ENCODE measurements around the gene DUSP2. TPM values are rescaled to one million over a fixed set of nuclear protein-coding genes. Genes with fewer than 3 reads are reported as not detected.

DUSP2 gene
- total RNA-seq, 1 experiment from 2014 or later = 4.9 TPM

- no peak for TF ChIP-seq CTCF (IDR thresholded peaks at IDR 0.05)
- no peak for TF ChIP-seq SIN3A (IDR thresholded peaks at IDR 0.05; ENCODE audit: borderline replicate concordance, insufficient read depth, low read depth, low read length)
- TF ChIP-seq REST (IDR thresholded peaks at IDR 0.05; ENCODE audit: insufficient read depth in 1 of 2, low read depth in 2 of 2, low read length in 1 of 2) = no peak
- no peak for TF ChIP-seq TCF7L2 (IDR thresholded peaks at IDR 0.05; ENCODE audit: low read depth, low read length)
- no peak for TF ChIP-seq POLR2AphosphoS5 (IDR thresholded peaks at IDR 0.05; ENCODE audit: low read depth, low read length)
- BruUV-seq (replicated peaks) = no TSS peak
- intact Hi-C loops (cut with micrococcal nuclease; ENCODE audit: unreplicated experiment) = no loop called here
Measured at GRCh38 chr2:96156011-96156820, 11.0 kb upstream of the DUSP2 start.

GRCh38 chr2:96154506-96155380 is 9.5 kb upstream of the DUSP2 start:
- TF ChIP-seq TCF7L2 (IDR thresholded peaks at IDR 0.05; ENCODE audit: low read depth, low read length) (no peak), CTCF (IDR thresholded peaks at IDR 0.05) (no peak), REST (IDR thresholded peaks at IDR 0.05; ENCODE audit: insufficient read depth in 1 of 2, low read depth in 2 of 2, low read length in 1 of 2) (no peak), SIN3A (IDR thresholded peaks at IDR 0.05; ENCODE audit: borderline replicate concordance, insufficient read depth, low read depth, low read length) (no peak), POLR2AphosphoS5 (IDR thresholded peaks at IDR 0.05; ENCODE audit: low read depth, low read length) (no peak)
- intact Hi-C loops (cut with micrococcal nuclease; ENCODE audit: unreplicated experiment) = no loop called here
- CTCF ChIA-PET = interaction anchor here (0.7 kb wide), 1 partner anchor 1911 kb away, joined by 12 read pairs; no protein-coding TSS in a partner anchor
- POLR2A ChIA-PET = no interaction called here
- Histone ChIP-seq H3K9me3 (ENCODE audit: control insufficient read depth, insufficient read depth, low read depth, low read length) (no peaks in the 10 kb centered on the region), H3K4me3 (ENCODE audit: low read depth in 2 of 2, low read length in 2 of 2) (no peak overlapping the region), H3K4me1 (ENCODE audit: control insufficient read depth, insufficient read depth, low read length) (no peaks in the 10 kb centered on the region), H3K36me3 (ENCODE audit: control insufficient read depth, insufficient read depth, low read length) (no peaks in the 10 kb centered on the region), H3K27ac (ENCODE audit: low read length) (no peak overlapping the region), H3K27me3 (ENCODE audit: control insufficient read depth, insufficient read depth, low read length) (no peaks in the 10 kb centered on the region)
- no TSS peak for BruUV-seq (replicated peaks)
- in situ Hi-C loops (cut with HindIII; ENCODE audit: low pct_unique_long_range_greater_than_20kb, low sequenced_read_pairs) = loop anchor here (25.0 kb wide), 1 partner anchor 108 kb away; the partner anchor contains the start of genes CIAO1 and TMEM127
- ATAC-seq (peak; percentile 20; the same call in 1 of the 2 replicates), DNase-seq (ENCODE audit: low read depth, low spot score) (no peak)

More at GRCh38 chr2:96156011-96156820, 11.0 kb upstream of the DUSP2 start:
- no peak overlapping the region for H3K4me3 ChIP-seq (ENCODE audit: low read depth in 2 of 2, low read length in 2 of 2)
- H3K27ac ChIP-seq (ENCODE audit: low read length) = no peak overlapping the region
- DNase-seq (ENCODE audit: low read depth, low spot score) = no peak
- H3K27me3 ChIP-seq (ENCODE audit: control insufficient read depth, insufficient read depth, low read length) = no peaks in the 10 kb centered on the region
- POLR2A ChIA-PET = no interaction called here
- in situ Hi-C loops (cut with HindIII; ENCODE audit: low pct_unique_long_range_greater_than_20kb, low sequenced_read_pairs) = loop anchor here (25.0 kb wide), 1 partner anchor 106 kb away; the partner anchor contains the start of genes CIAO1 and TMEM127
- no peaks in the 10 kb centered on the region for H3K4me1 ChIP-seq (ENCODE audit: control insufficient read depth, insufficient read depth, low read length)
- CTCF ChIA-PET = no interaction called here
- H3K9me3 ChIP-seq (ENCODE audit: control insufficient read depth, insufficient read depth, low read depth, low read length) = no peaks in the 10 kb centered on the region
- H3K36me3 ChIP-seq (ENCODE audit: control insufficient read depth, insufficient read depth, low read length) = no peaks in the 10 kb centered on the region
- no peak for ATAC-seq

Measured in Panc1 (cell line).